Neural progenitor cell (in vitro differentiated cells): ENCODE data around the gene KLC3. TPM values are rescaled to one million over a fixed set of nuclear protein-coding genes. Genes with fewer than 3 reads are reported as not detected.
A peak's percentile ranks its signal among the peaks of the same experiment; 100 is the strongest.

ENCODE experiments used
- DNase-seq: peaks from one replicate; pipeline ENCODE4 v3.0.0-alpha.2; 2016; ENCODE audit warnings: low spot score
- H2AFZ ChIP-seq: fragments of 200-600 bp; sonication (generic); replicated peaks from 2 replicates; pipeline ENCODE4 v1.6.1; 2016; ENCODE audit warnings: antibody characterized with exemption
- H3F3A ChIP-seq: fragments of 200-600 bp; sonication (generic); 2 replicates; pipeline ENCODE4 v1.6.1; 2016; ENCODE audit warnings: antibody characterized with exemption, low read depth
- H3K27ac ChIP-seq: fragments of 200-600 bp; sonication (generic); 2 replicates; pipeline ENCODE4 v1.5.1; 2016; ENCODE audit warnings: mild to moderate bottlenecking
- H3K27me3 ChIP-seq: fragments of 200-600 bp; sonication (generic); 2 replicates; pipeline ENCODE4 v1.6.1; 2016; ENCODE audit warnings: mild to moderate bottlenecking, moderate library complexity
- H3K36me3 ChIP-seq: fragments of 200-600 bp; sonication (generic); 2 replicates; pipeline ENCODE4 v1.5.1; 2016
- H3K4me1 ChIP-seq: fragments of 200-600 bp; sonication (generic); 2 replicates; pipeline ENCODE4 v1.6.1; 2016; ENCODE audit warnings: mixed run types
- H3K4me2 ChIP-seq: fragments of 200-600 bp; sonication (generic); 2 replicates; pipeline ENCODE4 v1.6.1; 2016
- H3K4me3 ChIP-seq: fragments of 200-600 bp; sonication (generic); 2 replicates; pipeline ENCODE4 v1.5.1; 2016
- H3K79me2 ChIP-seq: fragments of 200-600 bp; sonication (generic); 2 replicates; pipeline ENCODE4 v1.6.1; 2016; ENCODE audit warnings: low read depth
- H3K9ac ChIP-seq: fragments of 200-600 bp; sonication (generic); 2 replicates; pipeline ENCODE4 v1.6.1; 2016
- H3K9me3 ChIP-seq: fragments of 200-600 bp; sonication (generic); 2 replicates; pipeline ENCODE4 v1.5.1; 2016; ENCODE audit warnings: low read depth
- H4K20me1 ChIP-seq: fragments of 200-600 bp; sonication (generic); 2 replicates; pipeline ENCODE4 v1.6.1; 2016; ENCODE audit warnings: low read depth
- H3K27ac Mint-ChIP-seq: 3 replicates; pipeline ENCODE4 v1.8.0; 2021; ENCODE audit warnings: mixed read lengths
- H3K27me3 Mint-ChIP-seq: 2 replicates; pipeline ENCODE4 v1.8.0; 2022; ENCODE audit warnings: low read depth, mild to moderate bottlenecking, inconsistent platforms, moderate library complexity, mixed read lengths; ENCODE audit not compliant: insufficient read depth
- H3K36me3 Mint-ChIP-seq: 3 replicates; pipeline ENCODE4 v1.8.0; 2021; ENCODE audit warnings: mixed read lengths
- H3K4me1 Mint-ChIP-seq: 3 replicates; pipeline ENCODE4 v1.8.0; 2021; ENCODE audit warnings: mixed read lengths
- H3K4me3 Mint-ChIP-seq: 3 replicates; pipeline ENCODE4 v1.8.0; 2021; ENCODE audit warnings: mild to moderate bottlenecking, moderate library complexity, mixed read lengths
- H3K9me3 Mint-ChIP-seq: 3 replicates; pipeline ENCODE4 v1.8.0; 2020; ENCODE audit warnings: mixed read lengths
- CTCF ChIP-seq: fragments of 200-600 bp; sonication (generic); IDR thresholded peaks from 2 replicates; pipeline ENCODE4 v1.5.1; 2017; ENCODE audit warnings: antibody characterized with exemption, mild to moderate bottlenecking
- EZH2 ChIP-seq: fragments of 200-600 bp; sonication (generic); IDR thresholded peaks from 2 replicates; pipeline ENCODE4 v1.6.1; 2017; ENCODE audit warnings: antibody characterized with exemption, mild to moderate bottlenecking, moderate library complexity
- EZH2phosphoT487 ChIP-seq: fragments of 200-600 bp; sonication (generic); IDR thresholded peaks from 2 replicates; pipeline ENCODE4 v1.6.1; 2017; ENCODE audit warnings: antibody characterized with exemption
- total RNA-seq: library from RNA; depleted of rRNA; stranded (reverse); fragments of >200 nt; gene quantifications from 2 replicates; pipeline ENCODE4 v1.2.3, GENCODE V29; 2015; ENCODE audit warnings: low replicate concordance

The KLC3 gene
- total RNA-seq, 1 donor from 2014 or later, result not detected

GRCh38 chr19:45356760-45357444 is 16.4 kb downstream of the KLC3 start:
- TF ChIP-seq EZH2phosphoT487, result no peak
- TF ChIP-seq CTCF, result no peak
- TF ChIP-seq EZH2, result no peak
- Mint-ChIP-seq H3K27me3 (peaks cover 3% of the 10 kb centered on the region), H3K27ac (no peak overlapping the region), H3K9me3 (no peaks in the 10 kb centered on the region), H3K36me3 (peaks cover 37% of the 10 kb centered on the region), H3K4me3 (no peak overlapping the region), H3K4me1 (peaks cover 9% of the 10 kb centered on the region)
- Histone ChIP-seq H3K4me3 (no peak overlapping the region), H3K9ac (no peak overlapping the region), H3K9me3 (no peaks in the 10 kb centered on the region), H3K4me1 (no peaks in the 10 kb centered on the region), H2AFZ (no peak overlapping the region), H3K27me3 (no peaks in the 10 kb centered on the region), H4K20me1 (peaks cover 5% of the 10 kb centered on the region), H3K27ac (no peak overlapping the region), H3K79me2 (no peaks in the 10 kb centered on the region), H3F3A (no peaks in the 10 kb centered on the region), H3K4me2 (no peak overlapping the region), H3K36me3 (no peaks in the 10 kb centered on the region)
- no peak for DNase-seq

GRCh38 chr19:45357445-45357783 is 16.9 kb downstream of the KLC3 start:
- Histone ChIP-seq H4K20me1 (peaks cover 5% of the 10 kb centered on the region), H3F3A (no peaks in the 10 kb centered on the region), H3K79me2 (no peaks in the 10 kb centered on the region), H3K4me1 (no peaks in the 10 kb centered on the region), H3K4me3 (no peak overlapping the region), H3K9ac (no peak overlapping the region), H3K9me3 (no peaks in the 10 kb centered on the region), H3K27me3 (no peaks in the 10 kb centered on the region), H2AFZ (no peak overlapping the region), H3K4me2 (no peak overlapping the region), H3K36me3 (no peaks in the 10 kb centered on the region), H3K27ac (no peak overlapping the region)
- H3K4me3 Mint-ChIP-seq, result no peak overlapping the region
- H3K36me3 Mint-ChIP-seq, result peaks cover 39% of the 10 kb centered on the region
- no peaks in the 10 kb centered on the region for H3K9me3 Mint-ChIP-seq
- H3K27me3 Mint-ChIP-seq, result peaks cover 3% of the 10 kb centered on the region
- H3K27ac Mint-ChIP-seq, result no peak overlapping the region
- no peak for DNase-seq
- H3K4me1 Mint-ChIP-seq, result peaks cover 9% of the 10 kb centered on the region
- TF ChIP-seq EZH2phosphoT487 (no peak), EZH2 (no peak), CTCF (no peak)

GRCh38 chr19:45358213-45358792 is 17.8 kb downstream of the KLC3 start:
- DNase-seq, result no peak
- no peaks in the 10 kb centered on the region for H3K9me3 ChIP-seq
- H3K27me3 ChIP-seq, result no peaks in the 10 kb centered on the region
- no peak overlapping the region for H3K4me3 ChIP-seq
- H2AFZ ChIP-seq, result no peak overlapping the region
- no peak overlapping the region for H3K4me3 Mint-ChIP-seq
- H3K4me1 ChIP-seq, result no peaks in the 10 kb centered on the region
- H3K36me3 Mint-ChIP-seq, result peaks cover 37% of the 10 kb centered on the region
- H3K27ac Mint-ChIP-seq, result peak overlapping the region; percentile 72
- no peak for TF ChIP-seq CTCF
- TF ChIP-seq EZH2, result no peak
- TF ChIP-seq EZH2phosphoT487, result no peak
- H3K4me1 Mint-ChIP-seq, result peaks cover 9% of the 10 kb centered on the region
- H3K79me2 ChIP-seq, result no peaks in the 10 kb centered on the region
- H3K27me3 Mint-ChIP-seq, result peaks cover 3% of the 10 kb centered on the region
- peaks cover 5% of the 10 kb centered on the region for H4K20me1 ChIP-seq
- no peak overlapping the region for H3K4me2 ChIP-seq
- no peak overlapping the region for H3K27ac ChIP-seq
- H3K9ac ChIP-seq, result no peak overlapping the region
- H3F3A ChIP-seq, result no peaks in the 10 kb centered on the region
- H3K36me3 ChIP-seq, result no peaks in the 10 kb centered on the region
- no peaks in the 10 kb centered on the region for H3K9me3 Mint-ChIP-seq
